ENCODE data around the gene LPXN.

LPXN gene

DNA sequence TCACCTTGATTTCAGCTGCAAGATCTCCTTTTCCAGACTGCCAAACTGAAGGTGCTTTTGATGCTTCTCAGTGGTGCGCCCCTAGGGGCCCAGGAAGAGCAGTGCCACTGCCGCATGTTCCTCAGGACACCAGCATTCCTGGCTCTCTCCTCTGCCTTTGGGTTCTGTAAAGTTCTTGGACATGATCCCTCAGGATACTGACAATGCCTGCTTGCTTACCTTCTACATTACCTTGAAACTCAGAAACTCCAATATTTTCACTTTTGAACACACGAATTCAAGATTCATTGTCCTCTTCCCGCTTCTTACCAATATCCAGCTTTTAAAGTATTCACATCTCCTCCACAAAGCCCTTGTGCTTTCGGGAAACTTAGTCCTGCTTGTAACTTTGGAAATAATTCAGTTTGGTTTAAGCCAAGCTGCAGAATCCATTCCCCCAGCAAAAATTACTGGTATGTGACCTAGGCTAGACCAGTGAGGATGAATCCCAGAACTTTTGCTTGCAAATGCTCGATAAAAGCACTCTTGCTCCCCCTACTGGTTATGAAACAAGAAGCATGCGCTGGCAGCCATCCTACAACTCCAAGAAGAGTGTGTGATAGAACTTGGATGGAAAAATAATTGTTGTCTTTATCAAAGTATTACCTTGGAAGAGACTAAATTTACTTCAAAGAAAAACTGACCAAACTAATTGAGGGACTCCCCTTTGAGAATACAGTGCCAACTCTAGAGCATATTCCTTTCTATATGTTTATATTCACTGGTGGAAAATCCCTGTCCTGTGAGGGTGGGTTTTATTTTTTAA is 51.2 kb downstream of the LPXN start:
- peak; percentile 27 to 32 (median 30) for DNase-seq (ENCODE audit: low read depth in 3 of 3)

DNA sequence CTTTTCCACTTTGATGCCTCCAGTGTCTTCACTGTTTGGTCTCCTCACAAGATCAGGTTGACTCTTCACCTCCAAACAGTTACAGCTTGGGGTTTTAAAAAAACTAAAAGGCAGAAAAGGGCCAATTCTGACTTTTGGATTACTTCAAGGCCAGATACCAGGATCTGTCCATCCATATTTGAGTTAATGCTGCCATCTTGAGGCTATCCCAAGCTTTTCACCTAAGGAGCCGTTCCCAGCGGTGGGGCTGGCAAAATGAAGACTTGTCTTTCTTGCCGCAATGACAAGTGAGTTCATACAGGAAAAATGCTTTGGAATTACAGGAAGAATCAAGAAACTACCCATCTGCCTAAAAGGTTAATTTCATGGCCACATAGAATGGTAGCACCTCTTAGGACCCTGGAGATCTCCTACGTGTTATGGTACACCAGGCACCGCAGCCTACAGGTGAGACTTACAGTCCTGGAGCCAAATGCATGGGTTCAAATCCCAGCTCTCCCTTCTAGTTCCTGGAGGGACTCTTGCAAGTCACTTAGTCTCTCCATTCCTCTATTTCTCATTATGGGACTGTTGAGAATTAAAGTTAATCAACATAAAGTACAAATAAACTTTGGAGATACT is 61.8 kb downstream of the LPXN start:
- no peak for DNase-seq (ENCODE audit: low read depth in 3 of 3)

GRCh38 chr11:58511636-58512035 is 64.0 kb downstream of the LPXN start:
- DNase-seq (ENCODE audit: low read depth in 3 of 3), result no peak

DNA sequence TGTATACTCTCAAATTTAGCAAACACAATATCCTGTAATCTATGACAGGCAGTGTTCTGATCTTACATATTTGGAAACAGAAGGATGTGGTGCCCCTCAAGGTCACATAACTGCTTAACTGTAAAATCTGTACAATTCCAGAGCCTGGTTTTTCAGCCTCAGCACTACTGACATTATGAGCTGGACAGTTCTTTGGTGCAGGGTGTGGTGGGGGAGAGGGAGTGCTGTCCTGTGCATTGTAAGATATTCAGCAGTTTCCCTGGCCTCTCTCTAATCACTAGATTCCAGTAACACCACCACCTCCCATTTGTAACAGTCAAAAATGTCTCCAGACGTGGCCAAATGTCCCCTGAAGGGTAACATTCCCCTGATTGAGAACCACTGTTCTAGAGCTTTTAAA is 65.9 kb downstream of the LPXN start:
- DNase-seq (ENCODE audit: low read depth in 3 of 3), result no peak

DNA sequence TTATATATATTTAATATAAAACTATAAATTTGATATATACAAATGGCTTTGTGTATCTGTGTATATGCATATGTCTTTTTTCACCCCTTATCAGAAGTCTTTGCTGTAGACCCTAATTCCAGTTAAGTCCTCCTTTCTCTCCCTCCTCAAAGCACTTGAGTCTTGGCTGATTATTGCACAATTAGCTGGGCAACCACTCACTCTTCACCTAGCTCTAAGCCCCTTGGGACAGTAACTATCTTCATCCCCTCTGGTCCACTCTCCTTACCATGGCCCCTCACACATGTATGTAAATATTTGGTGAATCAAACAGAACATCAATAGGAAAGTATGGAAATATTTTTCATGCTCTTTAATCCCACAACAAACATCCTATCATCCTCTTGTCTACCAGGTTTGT is 66.8 kb downstream of the LPXN start:
- DNase-seq (ENCODE audit: low read depth in 3 of 3), result no peak

GRCh38 chr11:58508005-58508404 is 67.7 kb downstream of the LPXN start, which contains the start of gene OR5B21:
TSS of gene OR5B21 (minus strand) at chr11:58508105. CDS start at chr11:58508105, 0 bp downstream.
- DNase-seq (ENCODE audit: low read depth in 3 of 3), result no peak

GRCh38 chr11:58507355-58507754 is 68.3 kb downstream of the LPXN start:
- DNase-seq (ENCODE audit: low read depth in 3 of 3), result no peak

DNA sequence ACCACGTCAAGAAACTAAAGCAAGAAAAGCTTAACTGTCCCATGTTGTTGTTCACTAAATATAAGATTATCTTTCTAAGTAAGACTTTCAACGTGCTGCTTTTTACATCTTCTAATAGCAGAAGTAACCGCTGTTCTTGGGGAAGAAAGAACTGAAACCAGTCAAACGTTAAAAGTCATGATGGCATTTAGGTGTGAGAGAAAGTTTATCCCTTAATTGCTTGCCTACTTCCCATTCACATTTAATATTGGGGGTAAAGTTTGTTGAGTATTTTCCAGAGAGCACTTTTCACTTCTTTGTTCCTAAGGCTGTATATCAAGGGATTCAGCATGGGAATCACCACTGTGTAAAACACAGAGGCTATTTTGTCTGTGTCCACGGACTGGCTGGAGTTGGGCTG is 68.7 kb downstream of the LPXN start:
- no peak for DNase-seq (ENCODE audit: low read depth in 3 of 3)

GRCh38 chr11:58505849-58506248 is 69.8 kb downstream of the LPXN start:
- DNase-seq (ENCODE audit: low read depth in 3 of 3), result no peak

DNA sequence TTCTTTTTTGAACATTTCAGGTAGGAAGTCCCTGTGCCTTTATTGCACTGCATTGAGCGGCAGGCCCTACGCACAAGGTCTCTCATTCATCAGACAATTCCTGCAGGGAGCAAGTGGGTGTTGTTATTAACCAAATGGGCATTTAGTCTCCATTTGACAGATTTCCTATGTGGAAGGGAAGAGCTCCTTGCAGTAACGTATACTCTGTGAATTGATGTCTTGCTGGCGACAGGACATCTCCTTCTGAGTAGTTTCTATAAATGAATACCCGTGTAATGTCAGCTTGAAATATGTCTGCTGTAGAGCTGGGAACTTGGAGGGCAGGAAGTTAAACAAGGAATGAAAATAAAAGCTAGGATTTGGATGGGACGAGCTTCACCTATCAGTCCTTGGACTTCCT is 71.4 kb downstream of the LPXN start:
- DNase-seq (ENCODE audit: low read depth in 3 of 3), result no peak

GRCh38 chr11:58503361-58503856 is 72.2 kb downstream of the LPXN start:
- DNase-seq (ENCODE audit: low read depth in 3 of 3), result no peak

GRCh38 chr11:58502004-58502403 is 73.7 kb downstream of the LPXN start:
- no peak for DNase-seq (ENCODE audit: low read depth in 3 of 3)

DNA sequence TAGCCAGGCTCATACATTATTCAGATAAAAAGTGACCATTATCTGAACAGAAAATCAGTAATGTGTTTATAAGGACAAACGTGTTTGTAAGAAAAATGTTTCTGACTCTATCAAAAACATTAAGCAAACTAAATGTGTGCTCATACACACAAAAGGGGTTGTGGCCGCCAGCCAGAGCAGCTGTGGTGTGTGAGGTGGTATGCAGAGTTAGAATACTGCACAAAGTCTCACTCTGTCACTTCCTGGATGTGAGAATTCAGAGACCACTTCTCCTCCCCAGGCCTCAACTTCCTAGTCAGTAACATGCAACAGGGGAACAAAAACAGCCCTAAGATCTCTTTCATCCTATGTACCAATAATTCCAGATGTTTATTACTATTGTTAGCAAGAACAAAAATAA is 77.2 kb downstream of the LPXN start:
- DNase-seq (ENCODE audit: low read depth in 3 of 3), result no peak

DNA sequence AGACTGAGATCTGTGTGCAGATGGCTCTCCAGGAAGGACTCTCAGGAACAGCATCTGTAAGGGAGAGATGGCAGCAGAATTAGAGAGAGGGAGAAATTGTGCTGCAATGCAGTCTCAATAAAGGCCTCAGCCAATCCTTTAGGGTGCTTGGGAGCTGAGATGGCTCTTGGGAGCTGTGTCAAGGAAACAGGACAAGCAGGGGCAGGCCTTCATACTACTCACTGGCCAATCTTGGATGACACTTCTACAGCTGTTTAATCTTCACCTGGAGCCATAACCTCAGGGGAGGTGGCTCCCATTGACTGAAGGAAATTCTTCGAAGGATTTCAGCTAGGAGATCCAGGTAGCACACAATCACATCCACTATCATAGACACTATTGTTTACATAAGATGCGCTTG is 77.7 kb downstream of the LPXN start:
- DNase-seq (ENCODE audit: low read depth in 3 of 3), result no peak

DNA sequence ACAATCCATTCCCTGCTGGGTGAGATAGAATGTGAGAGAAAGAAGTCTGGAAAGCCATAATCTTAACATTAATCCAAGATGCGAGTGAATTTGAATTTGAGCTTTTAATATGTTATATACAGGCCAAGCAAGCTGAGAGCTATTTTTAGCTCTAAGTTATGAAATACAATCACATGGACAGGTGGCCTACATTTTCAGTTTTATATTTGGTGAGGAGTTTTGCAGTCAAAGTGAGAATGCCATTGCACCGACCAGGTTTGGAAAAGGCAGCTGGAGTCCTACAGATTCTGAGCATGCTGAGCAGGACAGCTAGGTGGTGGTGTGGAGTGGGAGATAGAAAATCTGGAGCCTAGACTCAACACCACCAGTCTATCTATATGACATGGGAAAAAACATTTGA is 79.8 kb downstream of the LPXN start:
- no peak for DNase-seq (ENCODE audit: low read depth in 3 of 3)

DNA sequence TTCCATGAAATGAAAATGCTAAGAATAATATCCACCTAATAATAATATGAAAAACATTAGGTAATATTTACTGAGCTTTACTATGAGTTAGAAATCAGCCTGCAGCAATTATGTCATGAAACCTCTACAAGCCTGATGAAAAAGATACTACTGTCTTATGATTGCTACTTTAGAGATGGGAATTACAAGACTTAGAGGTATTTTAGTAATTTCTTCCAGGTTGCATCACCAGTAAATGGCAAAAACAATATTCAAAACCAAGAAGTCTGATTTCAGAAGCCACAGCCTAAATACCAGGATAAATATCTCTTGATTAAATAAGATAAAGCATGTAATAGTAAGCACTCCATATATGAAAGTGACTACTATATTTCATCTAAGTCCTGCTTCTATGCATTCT is 81.6 kb downstream of the LPXN start:
- no peak for DNase-seq (ENCODE audit: low read depth in 3 of 3)

GRCh38 chr11:58493676-58494075 is 82.0 kb downstream of the LPXN start:
- no peak for DNase-seq (ENCODE audit: low read depth in 3 of 3)

DNA sequence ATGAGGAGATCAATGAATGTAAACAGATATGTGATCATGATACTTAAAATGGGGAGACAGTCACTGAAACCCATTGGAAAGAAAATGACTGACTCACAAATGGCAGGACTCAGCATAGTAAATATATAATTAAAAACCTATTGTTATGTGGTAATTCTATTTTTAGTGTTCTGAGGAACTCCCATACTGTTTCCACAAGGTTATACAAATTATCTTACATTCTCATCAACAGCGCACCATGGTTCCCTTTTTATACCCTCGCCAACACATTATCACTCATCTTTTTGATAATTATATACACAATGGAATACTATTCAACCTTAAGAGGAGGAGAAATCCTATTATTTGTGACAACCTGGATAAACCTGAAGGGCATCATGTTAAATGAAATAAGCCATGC is 84.8 kb downstream of the LPXN start:
- no peak for DNase-seq (ENCODE audit: low read depth in 3 of 3)

DNA sequence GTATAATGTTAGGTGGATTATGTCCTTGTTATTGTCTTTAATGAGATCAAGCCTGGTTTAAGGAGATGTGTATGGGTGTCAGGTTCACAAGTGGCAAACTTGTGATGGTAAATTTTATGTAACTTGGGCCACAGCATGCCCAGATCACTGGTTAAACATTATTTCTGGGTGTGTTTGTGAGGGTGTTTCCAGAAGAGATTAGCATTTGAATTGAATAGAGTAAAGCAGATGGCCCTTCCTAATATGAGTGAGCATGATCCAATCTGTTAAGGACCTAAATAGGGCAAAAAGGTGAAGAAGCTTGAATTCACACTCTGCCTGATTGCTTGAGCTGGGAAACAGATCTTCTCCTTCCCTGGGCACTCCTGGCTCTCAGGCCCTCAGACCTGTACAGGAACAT is 88.5 kb downstream of the LPXN start:
- DNase-seq (ENCODE audit: low read depth in 3 of 3), result no peak

DNA sequence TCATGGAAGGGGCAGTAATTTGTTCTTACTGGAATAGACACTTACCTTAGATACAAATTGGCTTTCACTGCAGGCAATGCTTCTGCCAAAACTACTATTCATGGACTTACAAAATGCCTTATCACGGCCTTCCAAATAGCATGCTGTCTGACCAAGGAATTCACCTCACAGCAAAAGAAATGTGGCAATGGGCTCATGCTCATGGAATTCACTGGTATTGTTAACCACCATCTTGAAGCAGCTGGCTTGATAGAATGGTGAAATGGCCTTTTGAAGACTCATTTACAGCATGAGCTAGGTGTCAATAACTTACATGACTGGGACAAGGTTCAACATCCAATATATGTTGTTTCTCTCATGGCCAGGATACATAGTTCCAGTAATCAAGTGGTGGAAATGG is 89.7 kb downstream of the LPXN start:
- DNase-seq (ENCODE audit: low read depth in 3 of 3), result no peak

All from stimulated activated CD4-positive, alpha-beta T cell treated with anti-CD3 and anti-CD28 coated beads, TNF-alpha, amount 100 ng/mL, for 48 hours (primary cell).